Measurements from ENCODE around the gene ENTPD2.

DNA sequence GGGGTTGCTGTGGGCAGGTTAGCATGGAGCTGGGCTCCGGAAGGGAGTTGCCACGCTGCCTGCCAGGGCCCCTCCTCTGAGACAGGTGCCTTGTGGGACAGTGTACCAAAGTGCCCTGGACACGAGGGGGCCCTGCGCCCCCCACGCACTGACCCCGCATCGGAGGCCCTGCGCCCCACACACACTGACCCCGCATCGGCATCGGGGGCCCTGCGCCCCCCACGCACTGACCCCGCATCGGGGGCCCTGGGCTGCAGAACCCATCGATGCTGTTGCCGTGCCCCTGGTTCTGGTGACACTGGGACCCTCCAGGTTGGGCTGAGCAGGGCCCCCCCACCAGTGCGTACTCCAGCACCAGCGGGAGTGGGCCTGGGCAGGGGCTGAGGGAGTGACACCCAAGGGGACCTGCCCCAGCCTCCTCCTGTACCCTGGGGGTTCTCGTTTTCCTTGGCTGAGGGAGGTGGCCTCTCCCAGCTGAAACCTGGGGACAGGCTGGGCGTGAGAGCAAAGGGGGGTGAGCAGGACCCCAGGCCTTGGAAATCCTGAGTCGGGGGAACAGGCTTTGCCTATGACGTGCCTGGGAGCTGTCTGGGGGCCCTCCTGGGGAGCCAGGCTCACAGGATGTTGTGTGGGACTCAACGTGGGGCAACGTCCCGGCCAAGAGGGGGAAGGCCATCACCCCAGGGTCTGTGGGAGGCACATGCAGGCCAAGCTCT is 9.6 kb upstream of the ENTPD2 start:
- TF ChIP-seq, protein P1, sequence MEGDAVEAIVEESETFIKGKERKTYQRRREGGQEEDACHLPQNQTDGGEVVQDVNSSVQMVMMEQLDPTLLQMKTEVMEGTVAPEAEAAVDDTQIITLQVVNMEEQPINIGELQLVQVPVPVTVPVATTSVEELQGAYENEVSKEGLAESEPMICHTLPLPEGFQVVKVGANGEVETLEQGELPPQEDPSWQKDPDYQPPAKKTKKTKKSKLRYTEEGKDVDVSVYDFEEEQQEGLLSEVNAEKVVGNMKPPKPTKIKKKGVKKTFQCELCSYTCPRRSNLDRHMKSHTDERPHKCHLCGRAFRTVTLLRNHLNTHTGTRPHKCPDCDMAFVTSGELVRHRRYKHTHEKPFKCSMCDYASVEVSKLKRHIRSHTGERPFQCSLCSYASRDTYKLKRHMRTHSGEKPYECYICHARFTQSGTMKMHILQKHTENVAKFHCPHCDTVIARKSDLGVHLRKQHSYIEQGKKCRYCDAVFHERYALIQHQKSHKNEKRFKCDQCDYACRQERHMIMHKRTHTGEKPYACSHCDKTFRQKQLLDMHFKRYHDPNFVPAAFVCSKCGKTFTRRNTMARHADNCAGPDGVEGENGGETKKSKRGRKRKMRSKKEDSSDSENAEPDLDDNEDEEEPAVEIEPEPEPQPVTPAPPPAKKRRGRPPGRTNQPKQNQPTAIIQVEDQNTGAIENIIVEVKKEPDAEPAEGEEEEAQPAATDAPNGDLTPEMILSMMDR (IDR thresholded peaks at IDR 0.05) = no peak
- TF ChIP-seq POLR2A (IDR thresholded peaks at IDR 0.05; ENCODE audit: low read depth) = no peak
- no peak for TF ChIP-seq POLR2AphosphoS5 (IDR thresholded peaks at IDR 0.05)
